NCI-H2107 treated with DMSO at 0.1 percent for 48 hours (cell line): ENCODE measurements around the gene SSX2IP.

Experiments used
- DNase-seq: peaks from one replicate; lab custom pipeline; 2025; ENCODE audit not compliant: unreplicated experiment; lab: John Stamatoyannopoulos, UW

SSX2IP gene

DNA sequence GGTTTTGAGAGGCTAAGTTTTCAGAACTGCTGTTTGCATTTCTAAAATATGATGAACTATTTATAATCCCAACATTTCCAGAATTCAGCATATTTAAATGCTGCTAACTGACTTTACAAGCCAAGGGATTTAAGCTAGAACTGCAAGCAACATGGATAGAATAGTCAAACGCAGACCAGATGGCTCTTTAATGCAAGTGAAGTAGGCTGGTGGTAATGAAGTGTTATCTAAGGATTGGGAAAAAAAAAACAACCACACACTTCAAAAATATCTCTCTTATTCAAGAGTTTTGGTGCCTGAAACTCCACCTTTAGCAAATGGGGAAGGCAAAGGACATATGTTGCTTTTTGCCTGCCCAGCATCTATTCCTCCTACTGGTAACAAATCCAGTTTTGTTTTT is 20.9 kb upstream of the SSX2IP start:
- DNase-seq: peak; percentile 44

DNA sequence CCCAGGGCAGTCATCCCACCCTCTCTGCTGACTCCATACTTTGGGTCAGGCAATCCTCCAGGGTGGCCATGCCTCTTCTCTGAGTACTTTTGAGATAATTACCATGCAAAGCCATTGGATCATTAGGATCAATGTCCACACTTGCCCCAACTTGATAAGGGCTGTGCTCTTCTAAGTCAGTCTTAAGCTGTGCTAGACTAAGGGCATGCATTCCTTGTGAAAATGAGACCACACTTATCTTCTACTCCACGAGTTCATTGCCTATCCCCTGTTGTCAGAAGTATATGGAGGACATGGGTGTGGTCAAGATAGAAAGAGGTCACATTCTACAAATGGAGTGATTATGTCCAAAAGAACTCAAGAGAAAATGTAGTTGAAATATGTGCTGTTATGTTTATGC is 18.9 kb upstream of the SSX2IP start:
- no peak for DNase-seq

DNA sequence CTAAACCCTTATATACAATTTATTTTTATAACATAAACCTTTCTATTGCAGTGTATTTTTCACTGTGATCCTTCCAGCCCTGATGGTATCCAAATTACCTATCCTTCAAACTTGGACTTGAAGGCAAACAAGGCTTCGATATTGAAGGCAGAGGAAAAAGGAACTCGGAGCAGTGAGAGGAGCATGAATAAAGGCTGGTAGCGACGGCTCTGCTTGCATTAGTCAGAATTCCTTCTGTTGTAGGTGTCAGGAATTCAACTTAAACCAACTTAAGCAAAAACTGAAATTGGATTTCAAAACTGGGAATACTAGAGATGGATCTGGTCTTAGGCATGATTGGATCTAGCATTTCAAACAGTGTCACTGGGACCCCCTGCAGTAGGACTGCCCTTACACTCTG is 17.8 kb upstream of the SSX2IP start:
- DNase-seq: no peak

DNA sequence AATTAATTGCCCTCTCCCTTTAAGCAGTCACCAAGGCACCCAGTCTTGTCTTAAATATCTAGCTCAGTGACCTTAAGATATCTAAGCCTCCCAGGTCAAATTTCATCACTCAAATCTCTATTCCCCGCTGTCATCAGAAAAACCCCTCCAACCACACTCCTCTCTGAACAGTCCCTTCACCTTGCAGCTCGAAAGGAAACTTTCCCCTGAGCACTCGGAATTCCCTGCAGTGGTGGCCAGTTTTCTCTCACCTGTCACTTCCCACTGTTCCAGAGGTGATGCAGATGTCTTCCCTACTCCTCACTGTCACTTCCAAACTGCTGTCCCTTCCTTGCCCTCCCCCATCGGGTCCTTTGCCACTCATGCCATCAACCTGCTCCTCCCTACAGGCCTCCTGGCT is 15.3 kb upstream of the SSX2IP start:
- DNase-seq: no peak

DNA sequence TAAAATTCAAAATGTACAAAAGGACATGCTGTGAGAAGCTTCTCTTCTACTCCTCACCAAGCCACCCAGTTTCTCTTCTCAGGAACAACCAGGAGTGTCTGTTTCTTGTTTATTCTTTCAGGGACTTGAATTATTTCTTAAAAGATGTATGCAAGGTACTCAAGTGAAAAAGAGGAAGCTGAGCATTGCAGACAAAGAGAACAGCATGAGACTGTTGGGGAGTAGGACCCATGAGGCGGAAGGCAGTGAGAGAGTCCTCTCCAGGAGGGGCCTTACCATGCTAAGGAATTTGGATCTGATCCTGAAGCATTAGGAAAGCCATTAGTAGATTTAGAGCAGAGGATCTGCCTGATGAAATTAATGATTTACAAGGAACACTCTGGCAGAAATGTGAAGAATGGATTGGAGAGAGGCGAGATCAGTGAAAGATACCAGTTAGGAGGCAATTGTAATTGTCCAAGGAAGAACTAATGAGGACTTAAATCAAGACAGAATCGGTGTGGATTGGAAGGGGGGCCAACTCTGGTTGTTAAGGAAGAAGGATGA is 14.7 kb upstream of the SSX2IP start:
- DNase-seq: no peak

DNA sequence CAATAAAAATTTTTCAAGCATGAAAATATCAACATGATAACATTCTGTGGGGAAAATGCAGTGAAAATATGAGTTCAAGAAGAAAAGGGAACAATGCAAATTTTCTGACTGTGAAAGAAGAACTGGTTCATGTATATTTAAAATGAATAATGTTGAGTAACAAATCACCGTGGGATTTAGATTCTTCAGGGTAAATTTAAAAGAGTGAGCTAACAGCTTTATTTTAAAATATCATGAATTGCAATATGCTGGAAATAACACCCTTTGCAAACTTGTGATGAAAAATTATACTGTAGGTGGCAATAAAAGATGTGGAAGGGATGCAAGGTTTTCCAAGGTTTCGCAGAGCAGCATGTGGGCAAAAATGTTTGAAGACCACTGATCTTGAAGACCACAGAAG is 13.2 kb upstream of the SSX2IP start:
- no peak for DNase-seq

DNA sequence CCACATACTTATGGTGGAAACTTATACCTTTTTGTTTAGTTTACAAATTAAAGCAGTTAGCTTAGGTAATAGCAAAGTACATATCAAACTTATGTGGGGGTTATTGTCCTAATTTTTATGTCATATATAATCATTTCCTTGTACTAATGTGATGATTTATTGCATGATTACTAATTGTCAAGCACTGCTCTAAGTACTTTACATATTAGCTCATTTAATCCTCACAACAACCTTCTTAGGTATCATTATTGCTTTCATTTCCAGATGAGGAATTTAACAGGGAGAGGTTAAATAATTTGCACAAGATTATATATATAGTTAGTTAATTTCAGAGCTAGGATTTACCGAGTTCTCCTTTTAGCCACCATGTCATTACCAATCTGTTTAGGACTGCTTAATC is 11.9 kb upstream of the SSX2IP start:
- no peak for DNase-seq

DNA sequence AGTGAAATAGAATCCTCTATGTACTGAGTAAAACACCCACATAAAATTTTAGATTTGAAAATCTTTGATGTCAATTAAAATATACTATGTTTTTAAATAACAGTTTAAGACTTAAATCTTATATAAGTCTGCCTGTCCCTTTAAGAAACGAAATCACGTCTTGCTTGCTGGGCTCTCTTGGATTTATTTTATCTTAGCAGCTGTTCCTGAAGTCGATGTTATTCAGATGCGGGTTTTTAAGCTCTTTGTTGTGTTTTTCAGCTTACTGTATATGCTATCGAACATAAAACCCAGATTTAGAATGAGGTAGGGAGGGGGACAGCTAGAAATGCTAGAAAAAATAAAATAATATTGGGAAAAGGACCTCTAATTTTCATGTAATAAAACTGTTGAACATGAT is 11.1 kb upstream of the SSX2IP start:
- no peak for DNase-seq

DNA sequence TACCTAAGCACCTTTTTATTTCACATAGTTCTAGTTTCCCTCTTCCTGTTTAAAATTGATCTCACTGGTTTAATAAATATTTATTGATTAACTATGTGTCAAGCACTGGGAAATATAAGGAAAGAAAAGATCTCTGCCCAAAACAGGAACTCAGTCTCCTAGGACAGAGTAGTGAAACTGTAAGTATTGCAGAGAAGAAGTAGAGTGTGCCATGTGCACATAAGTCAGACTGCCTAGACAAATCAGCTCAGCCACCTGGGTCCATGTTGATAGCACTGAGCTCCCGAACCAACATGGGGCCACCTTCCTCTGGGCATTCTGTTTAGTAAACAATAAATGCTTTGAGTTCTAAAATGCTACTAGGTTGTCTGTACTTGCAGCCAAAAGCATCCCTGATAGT is 9.8 kb upstream of the SSX2IP start:
- no peak for DNase-seq

DNA sequence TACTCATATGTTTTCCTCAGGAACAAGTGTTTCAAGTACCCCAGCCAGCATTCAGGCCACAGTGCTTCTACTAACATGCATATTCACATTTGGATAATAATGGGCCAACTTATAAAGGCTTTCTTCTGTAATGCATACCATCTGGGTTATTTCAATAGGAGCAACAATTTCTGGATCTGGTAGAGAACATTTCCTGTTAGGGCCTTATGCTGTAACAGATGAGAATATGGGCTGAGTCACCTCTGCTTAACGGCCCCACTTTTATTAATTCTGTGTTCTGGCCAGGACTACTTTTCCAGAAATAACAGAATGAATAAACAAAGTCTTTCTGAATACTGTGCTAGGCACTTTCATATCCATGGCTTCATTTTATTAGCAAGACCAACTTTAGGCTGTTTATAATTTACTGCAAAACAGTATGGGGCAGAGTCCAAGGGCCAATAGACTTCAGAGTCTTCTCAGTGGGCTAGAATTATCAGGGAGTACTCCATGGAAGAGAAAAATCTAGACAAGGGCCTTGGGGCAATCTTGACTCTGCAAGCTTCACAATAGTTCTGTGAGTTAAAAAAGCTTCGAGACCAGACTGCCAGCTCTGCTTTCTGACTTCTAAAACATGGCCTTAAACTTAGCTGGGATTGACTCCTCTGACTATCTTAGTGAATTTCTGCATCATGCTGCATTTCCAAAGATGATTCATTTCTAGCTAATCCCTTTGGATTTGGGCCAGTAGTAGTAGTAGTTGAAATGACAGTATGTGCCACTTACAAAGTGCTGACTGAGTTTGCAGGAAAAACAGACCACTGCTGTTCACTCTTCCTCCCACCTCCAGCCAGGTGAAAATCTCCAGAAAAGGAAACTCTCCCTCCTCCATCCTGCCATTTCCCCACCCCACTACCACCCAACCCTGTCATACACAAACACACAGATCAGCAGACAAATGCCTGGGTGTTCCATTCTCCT is 8.2 kb upstream of the SSX2IP start:
- DNase-seq: peak; percentile 4

DNA sequence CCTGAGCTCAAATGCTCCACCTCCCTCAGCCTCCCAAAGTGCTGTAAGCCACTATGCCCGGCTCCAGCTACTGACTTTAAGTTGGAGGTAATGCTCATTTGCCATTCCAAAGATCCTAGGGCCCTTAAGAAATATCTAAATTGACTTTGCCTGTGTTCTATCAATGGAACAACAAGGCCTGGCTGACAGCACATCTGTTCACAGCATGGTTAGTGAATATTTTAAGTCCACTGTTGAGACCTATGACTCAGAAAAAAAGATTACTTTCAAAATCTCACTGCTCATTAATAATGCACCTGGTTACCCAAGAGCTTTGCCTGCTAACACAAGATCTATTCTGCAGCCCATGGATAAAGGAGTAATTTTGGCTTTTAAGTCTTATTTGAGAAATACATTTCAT is 3.5 kb upstream of the SSX2IP start:
- DNase-seq: no peak

DNA sequence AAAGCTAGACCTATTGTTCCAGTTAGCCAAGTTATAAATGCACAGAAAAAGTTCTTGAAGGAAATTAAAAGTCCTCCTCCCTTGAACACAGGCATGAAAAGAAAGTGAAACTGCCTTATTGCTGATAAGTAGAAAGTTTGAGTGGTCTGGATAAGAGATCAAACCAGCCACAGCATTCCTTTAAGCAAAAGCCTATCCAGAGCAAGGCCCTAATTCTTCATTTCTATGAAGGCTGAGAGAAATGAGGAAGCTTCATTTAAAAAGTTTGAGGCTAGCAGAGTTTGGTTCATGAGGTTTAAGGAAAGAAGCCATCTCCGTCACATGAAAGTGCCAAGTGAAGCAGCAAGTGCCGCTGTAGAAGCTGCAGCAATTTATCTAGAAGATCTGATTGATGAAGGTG is 2.7 kb upstream of the SSX2IP start:
- DNase-seq: no peak

DNA sequence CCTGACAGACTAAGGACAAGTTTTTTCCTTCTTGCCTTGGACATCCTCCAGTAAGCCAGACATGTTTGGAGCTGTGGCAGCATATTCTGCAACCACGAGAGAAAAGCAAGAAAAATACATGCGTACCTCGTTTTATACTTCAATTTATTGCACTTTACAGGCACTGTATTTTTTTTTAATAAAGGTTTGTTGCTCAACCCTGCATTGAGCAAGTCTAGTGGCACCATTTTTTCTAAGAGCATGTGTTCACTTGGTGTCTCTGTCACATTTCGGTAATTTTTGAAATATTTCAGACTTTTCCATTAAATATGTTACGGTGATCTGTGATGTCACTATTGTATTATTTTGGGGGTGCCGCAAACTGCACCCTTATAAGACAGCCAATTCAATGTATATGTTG is 2.1 kb upstream of the SSX2IP start:
- DNase-seq: no peak

DNA sequence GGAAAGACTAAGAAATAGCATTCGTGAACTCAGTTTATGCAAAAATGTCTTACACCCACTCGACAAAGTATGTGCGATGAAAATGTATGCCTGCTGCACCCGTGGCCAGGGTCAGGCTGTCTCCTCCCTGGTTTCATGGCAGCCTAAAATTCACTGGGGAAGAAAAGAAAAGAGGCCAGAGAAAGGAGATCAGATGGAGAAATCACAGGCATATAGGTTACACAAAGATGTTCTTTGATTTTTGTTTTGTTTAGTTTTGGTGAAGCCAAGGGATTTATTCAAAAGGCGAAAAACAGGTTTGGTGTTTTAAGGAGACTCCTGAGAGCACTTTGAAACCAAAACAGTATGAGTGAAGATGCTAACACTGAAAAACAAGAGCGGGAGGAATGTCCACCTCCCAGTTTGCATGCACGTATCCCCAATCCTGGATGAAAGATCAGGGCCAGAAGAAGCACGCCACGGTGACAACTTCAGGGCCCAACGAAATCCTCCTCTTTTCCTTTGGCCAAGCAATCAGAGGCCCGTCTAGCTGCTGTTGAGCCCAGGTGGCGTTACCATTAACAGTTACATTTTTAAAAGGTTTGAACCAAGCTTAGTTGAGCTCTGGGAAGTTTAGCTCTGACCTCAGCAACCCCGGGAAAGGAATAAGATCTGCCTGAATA is 992 bp upstream of the SSX2IP start:
- no peak for DNase-seq

DNA sequence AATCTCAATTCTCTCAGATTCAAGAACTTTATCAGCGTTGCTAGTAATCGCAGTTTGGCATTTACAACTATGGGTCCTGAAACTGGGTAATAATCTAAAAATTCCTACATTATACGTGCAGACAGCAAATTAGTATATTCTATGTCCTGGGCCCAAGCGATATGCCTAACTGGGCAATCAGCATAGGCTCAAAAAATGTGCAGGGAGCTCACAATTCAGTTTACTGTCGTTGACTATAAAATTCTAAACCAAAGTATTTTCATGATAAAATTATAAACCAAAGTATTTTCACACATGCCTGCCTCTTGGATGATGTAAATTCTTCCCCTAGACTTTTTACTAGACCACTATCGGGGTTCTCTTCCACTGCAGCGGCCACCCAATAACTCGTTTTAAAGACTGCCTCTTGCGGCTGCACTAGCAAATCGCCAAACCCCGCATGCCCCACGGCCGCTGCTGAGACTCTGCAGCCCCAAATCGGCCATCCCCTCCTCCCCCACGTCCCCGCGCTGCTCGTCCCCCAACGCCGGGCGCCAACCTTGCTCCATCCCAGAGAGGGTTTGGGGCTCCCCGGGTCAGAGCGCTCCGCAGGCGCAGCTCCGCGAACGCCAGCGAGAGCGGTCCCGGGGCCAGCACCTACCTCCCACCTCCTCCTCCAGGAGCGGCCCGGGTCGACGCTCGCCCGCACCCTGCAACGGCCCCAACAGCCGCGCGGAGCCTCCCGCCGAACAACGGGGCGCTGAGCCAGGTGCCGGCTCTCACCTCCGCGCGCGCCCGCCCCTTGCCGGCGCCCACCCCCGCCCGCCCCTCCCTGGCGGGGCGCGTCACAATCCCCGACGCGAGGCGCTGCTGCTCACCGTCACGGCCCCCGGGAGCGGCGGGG is 506 bp downstream of the SSX2IP start:
- DNase-seq: peak; percentile 61

DNA sequence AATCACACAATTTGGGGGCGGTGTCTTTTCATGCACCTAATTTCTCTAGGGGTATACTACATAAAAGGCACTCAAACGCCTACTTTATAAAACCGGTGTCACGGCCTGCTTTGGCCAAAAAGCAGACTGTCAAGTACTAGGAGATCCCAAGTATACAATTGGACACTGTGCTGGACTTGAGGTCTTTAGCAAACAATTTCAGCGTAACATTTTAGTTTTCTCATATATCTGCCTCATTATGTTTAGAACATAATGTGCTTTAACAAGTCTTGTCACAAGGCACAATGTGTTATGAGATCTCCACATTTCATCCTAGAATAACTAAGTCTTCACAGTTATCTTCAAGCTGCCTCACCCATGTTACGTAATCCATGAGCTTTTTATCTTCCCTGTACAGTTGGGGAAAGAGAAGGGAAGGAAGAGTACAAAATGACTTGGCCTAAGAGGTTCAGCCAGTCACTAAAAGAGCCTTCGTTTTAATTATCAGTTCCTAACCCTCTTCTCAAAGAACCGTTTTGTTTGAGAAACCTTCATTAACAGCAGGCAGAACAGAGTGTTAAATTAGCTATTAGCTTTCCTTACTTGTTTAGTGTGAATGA is 1.7 kb downstream of the SSX2IP start:
- no peak for DNase-seq

DNA sequence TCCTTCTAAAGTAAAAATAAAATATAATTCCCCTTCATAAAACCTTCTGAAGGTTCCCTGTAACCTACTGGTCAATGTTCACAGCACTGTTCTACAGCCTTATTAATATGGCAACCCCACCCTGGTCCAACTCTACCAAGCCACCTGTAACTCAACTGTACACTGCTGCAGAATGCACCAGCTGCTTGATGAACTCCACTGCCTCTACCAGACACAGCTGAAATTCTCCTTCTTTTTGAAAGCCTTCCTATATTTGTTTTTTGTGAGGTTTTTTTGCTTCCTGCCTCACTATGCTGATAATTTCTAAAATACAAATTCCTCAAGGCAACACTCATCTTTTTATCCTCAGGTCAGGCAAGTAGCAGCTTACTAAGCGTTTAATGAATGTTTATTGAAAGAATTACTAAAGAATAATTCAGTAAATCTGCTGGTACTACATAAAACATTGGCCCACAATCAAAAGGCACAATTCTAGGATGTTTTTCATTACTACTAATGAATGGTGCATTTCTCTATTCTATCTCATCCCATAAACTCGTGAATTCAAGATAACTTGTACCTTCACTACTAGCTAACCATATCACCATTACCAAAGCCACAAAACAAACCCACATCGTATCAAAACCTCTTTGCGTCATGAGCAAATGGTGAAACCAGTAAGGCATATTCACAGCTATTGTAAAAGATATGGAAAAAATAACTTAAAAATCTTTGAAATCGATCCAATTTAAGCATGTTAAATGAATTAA is 2.4 kb downstream of the SSX2IP start:
- no peak for DNase-seq

DNA sequence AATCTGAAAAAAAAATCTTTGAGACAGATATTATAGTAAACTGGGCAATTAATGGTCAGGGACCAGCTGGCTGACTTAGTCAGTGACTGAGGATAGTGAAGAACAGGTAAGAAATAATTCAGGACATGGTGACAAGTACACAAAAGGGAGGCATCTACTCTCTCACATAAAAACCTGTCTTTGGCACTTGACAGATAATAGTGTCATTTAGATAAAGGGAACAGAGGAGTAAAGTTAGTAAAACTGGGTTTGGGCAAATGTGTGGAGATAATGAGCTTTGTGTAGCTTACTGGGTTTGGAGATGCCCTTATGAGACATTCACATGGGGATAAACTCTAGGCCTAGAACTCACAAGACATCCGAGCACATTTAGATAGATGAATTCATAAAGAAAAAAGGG is 4.0 kb downstream of the SSX2IP start:
- no peak for DNase-seq

DNA sequence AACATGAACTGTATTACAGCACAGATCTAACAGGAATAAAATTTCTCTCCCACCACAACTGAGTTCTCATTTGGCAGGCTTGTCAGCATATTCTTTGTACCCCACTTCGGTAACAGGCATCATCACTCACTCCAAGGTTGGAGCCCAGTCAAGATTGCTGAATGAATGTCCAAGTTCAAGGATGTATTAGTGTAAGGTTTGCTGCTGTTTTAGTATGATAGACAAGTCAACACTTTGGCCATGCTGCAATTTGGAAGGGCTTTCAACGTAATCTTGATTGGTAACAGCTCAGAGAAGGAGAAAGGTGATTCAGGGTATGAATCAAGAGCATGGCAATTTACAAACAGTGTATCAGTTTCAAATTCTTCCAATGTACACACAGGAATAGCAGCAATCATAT is 6.8 kb downstream of the SSX2IP start:
- no peak for DNase-seq

DNA sequence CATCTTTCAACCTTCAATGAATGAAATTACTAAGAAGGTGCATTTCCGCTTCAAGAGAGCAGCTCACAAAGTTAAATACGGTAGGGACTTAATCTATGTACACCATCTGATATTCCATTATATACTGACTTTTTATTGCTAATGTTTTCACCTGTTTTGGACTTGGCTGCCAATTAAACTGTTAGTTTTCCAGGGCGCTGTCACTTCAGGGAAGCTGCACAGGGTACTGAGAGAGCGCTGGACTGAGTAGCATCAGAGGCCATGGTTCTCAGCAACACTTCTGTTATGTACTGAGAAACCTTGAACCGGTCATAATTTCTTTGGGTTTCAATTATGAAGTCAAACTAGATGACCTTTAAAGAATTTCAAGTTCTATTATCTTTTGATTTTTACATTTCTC is 8.2 kb downstream of the SSX2IP start:
- no peak for DNase-seq
